ENCODE data around the gene RGS7BP. TPM values are rescaled to one million over a fixed set of nuclear protein-coding genes. Genes with fewer than 3 reads are reported as not detected.

RGS7BP gene
- total RNA-seq, 2 donors from 2014 or later, result 3.7 to 7.3 TPM

DNA sequence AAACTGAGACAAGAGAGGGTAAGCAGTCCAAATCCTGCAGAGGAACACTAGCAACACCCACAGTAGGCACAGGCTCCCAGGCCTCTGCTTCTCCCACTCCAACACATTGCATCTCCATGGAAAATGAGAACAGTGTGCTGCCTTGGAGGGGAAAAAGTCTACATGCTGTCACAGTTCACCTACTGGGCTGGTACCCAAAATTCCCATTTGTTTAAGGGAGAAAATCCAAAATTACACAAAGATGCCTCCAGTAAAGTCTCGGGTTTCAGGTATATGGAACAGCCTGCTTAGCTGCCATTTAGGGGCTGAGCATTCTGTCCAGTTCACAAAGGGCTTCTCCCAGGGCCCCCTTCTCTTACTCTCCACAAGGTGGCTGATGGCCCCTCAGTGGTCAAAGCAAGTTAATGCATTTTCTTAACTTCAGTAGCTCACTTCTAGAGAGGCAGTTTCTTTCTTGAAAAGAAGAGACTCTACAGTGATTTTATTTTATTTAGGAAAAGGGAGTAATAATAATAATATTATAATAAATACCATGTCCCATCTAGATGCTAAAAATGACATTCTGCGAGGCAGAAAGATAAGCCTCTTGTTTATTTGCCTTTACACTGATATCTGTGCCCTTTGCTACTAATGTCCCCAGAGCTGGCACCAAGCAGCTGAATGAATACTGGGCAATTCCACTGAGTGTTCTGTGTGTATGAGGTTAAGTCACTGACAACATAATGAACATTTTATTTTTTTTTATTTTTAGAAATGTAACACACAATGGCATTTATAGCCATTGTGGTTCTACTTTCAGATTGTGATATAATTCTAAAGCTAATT is 89.4 kb downstream of the RGS7BP start:
- WGBS, result 44% methylated on average over 2 of the region's 2 CpGs
- Histone ChIP-seq H3K27ac (no peak overlapping the region), H3K9me3 (no peaks in the 10 kb centered on the region), H3K4me1 (replicated peaks) (no peaks in the 10 kb centered on the region), H3K36me3 (no peaks in the 10 kb centered on the region), H3K27me3 (replicated peaks; ENCODE audit: insufficient read depth) (no peaks in the 10 kb centered on the region), H3K4me3 (no peak overlapping the region)
- DNase-seq (ENCODE audit: low spot score), result no peak
- intact Hi-C loops (cut with DNase I), result loop anchor here (2.0 kb wide), 1 partner anchor 88 kb away; the partner anchor contains the start of gene RGS7BP
- TF ChIP-seq POLR2A (IDR thresholded peaks at IDR 0.05) (no peak), POLR2AphosphoS5 (IDR thresholded peaks at IDR 0.05) (peak; percentile 16)
- TF ChIP-seq, protein P1, sequence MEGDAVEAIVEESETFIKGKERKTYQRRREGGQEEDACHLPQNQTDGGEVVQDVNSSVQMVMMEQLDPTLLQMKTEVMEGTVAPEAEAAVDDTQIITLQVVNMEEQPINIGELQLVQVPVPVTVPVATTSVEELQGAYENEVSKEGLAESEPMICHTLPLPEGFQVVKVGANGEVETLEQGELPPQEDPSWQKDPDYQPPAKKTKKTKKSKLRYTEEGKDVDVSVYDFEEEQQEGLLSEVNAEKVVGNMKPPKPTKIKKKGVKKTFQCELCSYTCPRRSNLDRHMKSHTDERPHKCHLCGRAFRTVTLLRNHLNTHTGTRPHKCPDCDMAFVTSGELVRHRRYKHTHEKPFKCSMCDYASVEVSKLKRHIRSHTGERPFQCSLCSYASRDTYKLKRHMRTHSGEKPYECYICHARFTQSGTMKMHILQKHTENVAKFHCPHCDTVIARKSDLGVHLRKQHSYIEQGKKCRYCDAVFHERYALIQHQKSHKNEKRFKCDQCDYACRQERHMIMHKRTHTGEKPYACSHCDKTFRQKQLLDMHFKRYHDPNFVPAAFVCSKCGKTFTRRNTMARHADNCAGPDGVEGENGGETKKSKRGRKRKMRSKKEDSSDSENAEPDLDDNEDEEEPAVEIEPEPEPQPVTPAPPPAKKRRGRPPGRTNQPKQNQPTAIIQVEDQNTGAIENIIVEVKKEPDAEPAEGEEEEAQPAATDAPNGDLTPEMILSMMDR (IDR thresholded peaks at IDR 0.05), result peak in 2 of 4 experiments; percentile 22 to 38

DNA sequence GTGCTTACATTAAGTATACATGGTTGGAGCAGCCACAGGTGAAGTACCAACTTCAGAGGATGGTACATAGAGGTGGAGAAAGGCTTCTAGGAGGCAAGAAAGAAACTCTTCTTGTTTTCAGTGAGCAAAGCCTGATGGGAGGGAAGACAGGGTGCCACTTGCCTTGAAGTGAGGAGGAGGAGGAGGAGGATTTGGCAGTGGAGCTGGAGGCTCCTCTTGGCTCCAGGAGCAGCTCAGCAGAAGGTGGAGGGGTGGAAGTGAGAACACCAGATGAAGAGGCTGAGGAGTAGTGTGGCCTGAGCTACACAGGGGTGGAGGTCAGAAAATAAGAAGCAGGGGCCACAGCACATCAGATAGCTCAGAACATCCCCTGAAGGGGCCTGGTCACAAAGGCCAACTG is 93.4 kb downstream of the RGS7BP start:
- Histone ChIP-seq H3K36me3 (no peaks in the 10 kb centered on the region), H3K9me3 (no peaks in the 10 kb centered on the region), H3K27me3 (replicated peaks; ENCODE audit: insufficient read depth) (no peaks in the 10 kb centered on the region), H3K27ac (no peak overlapping the region), H3K4me3 (no peak overlapping the region), H3K4me1 (replicated peaks) (no peaks in the 10 kb centered on the region)
- intact Hi-C loops (cut with DNase I), result no loop called here
- TF ChIP-seq POLR2A (IDR thresholded peaks at IDR 0.05), result no peak
- no peak for TF ChIP-seq POLR2AphosphoS5 (IDR thresholded peaks at IDR 0.05)
- TF ChIP-seq, protein P1 (IDR thresholded peaks at IDR 0.05), result no peak
- DNase-seq (ENCODE audit: low spot score), result no peak

DNA sequence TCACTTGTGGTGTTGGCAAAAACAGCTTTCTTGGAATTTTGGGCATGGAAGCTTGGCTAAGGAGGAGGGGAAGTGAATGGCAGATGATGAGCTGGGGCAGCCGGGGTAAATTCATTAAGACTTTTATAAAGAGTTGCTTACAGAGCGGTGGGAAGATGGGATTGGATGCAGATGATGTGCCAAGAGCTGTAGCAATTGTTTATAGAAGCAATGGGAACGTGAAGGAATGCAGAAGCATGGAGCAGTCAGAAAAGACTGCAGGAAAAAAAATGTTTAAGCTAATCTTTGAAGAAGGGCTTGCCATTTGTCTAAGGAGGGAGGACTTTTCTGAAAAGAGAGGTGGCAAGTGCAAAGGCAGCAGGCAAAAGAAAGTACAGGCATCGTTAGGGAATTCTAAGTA is 97.9 kb downstream of the RGS7BP start:
- whole genome bisulfite sequencing, result 45% methylated on average over 4 of the region's 4 CpGs
- intact Hi-C loops (cut with DNase I), result no loop called here
- H3K27me3 ChIP-seq (replicated peaks; ENCODE audit: insufficient read depth), result no peaks in the 10 kb centered on the region
- H3K9me3 ChIP-seq, result no peaks in the 10 kb centered on the region
- DNase-seq (ENCODE audit: low spot score), result no peak
- no peak overlapping the region for H3K4me3 ChIP-seq
- TF ChIP-seq POLR2AphosphoS5 (IDR thresholded peaks at IDR 0.05) (no peak), POLR2A (IDR thresholded peaks at IDR 0.05) (no peak)
- TF ChIP-seq, protein P1 (IDR thresholded peaks at IDR 0.05), result no peak
- no peaks in the 10 kb centered on the region for H3K36me3 ChIP-seq
- no peaks in the 10 kb centered on the region for H3K4me1 ChIP-seq (replicated peaks)
- H3K27ac ChIP-seq, result no peak overlapping the region

DNA sequence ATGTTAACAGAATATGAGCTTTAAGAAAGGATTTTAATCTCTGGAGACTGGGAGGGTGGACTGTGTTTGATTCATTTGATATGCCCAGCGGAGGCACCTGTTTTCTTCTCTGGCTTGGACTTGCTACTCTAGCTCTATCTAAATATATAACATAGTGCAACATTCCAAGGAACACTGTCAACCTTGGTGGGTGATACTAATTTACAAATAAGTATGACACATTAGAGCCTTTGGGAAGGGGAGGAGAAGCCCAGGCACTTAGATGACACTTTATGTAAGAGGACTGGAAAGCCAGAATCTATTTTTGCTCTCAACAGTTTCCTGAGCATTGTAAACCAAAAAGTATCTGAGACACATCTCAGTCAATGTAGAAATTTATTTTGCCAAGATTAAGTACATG is 101.1 kb downstream of the RGS7BP start:
- Histone ChIP-seq H3K27me3 (replicated peaks; ENCODE audit: insufficient read depth) (no peaks in the 10 kb centered on the region), H3K9me3 (no peaks in the 10 kb centered on the region), H3K4me3 (no peak overlapping the region), H3K27ac (no peak overlapping the region), H3K36me3 (no peaks in the 10 kb centered on the region), H3K4me1 (replicated peaks) (no peaks in the 10 kb centered on the region)
- intact Hi-C loops (cut with DNase I), result no loop called here
- TF ChIP-seq, protein P1 (IDR thresholded peaks at IDR 0.05), result no peak
- TF ChIP-seq POLR2AphosphoS5 (IDR thresholded peaks at IDR 0.05), result no peak
- no peak for TF ChIP-seq POLR2A (IDR thresholded peaks at IDR 0.05)
- WGBS, result 93% methylated on average over 1 of the region's 1 CpG
- no peak for DNase-seq (ENCODE audit: low spot score)
